Smooth muscle cell (in vitro differentiated cells): ENCODE results near the gene DUOX2. TPM values are rescaled to one million over a fixed set of nuclear protein-coding genes. Genes with fewer than 3 reads are reported as not detected.

ENCODE experiments used
- DNase-seq: peaks from one replicate; lab custom pipeline; 2025; ENCODE audit not compliant: unreplicated experiment; lab: John Stamatoyannopoulos, UW
- H2AFZ ChIP-seq: fragments of 200-600 bp; sonication (generic); 2 replicates; pipeline ENCODE4 v1.6.0; 2016; ENCODE audit warnings: antibody characterized with exemption, low read depth, mild to moderate bottlenecking
- H3F3A ChIP-seq: fragments of 200-600 bp; sonication (generic); 2 replicates; pipeline ENCODE4 v1.6.0; 2017; ENCODE audit warnings: antibody characterized with exemption, low read depth
- H3K27ac ChIP-seq: fragments of 200-600 bp; sonication (generic); 2 replicates; pipeline ENCODE4 v1.5.1; 2016; ENCODE audit warnings: low read depth, mild to moderate bottlenecking
- H3K27me3 ChIP-seq: fragments of 200-600 bp; sonication (generic); 2 replicates; pipeline ENCODE4 v1.6.1; 2016; ENCODE audit warnings: low read depth, mild to moderate bottlenecking
- H3K36me3 ChIP-seq: fragments of 200-600 bp; sonication (generic); 2 replicates; pipeline ENCODE4 v1.5.1; 2016; ENCODE audit warnings: low read depth
- H3K4me1 ChIP-seq: fragments of 200-600 bp; sonication (generic); 2 replicates; pipeline ENCODE4 v1.5.1; 2016; ENCODE audit warnings: low read depth
- H3K4me2 ChIP-seq: fragments of 200-600 bp; sonication (generic); 2 replicates; pipeline ENCODE4 v1.6.0; 2016; ENCODE audit warnings: mild to moderate bottlenecking
- H3K4me3 ChIP-seq: fragments of 200-600 bp; sonication (generic); 2 replicates; pipeline ENCODE4 v1.5.1; 2016; ENCODE audit warnings: mild to moderate bottlenecking
- H3K79me2 ChIP-seq: fragments of 200-600 bp; sonication (generic); 2 replicates; pipeline ENCODE4 v1.6.0; 2016; ENCODE audit warnings: low read depth, mild to moderate bottlenecking
- H3K9ac ChIP-seq: fragments of 200-600 bp; sonication (generic); 2 replicates; pipeline ENCODE4 v1.6.0; 2016; ENCODE audit warnings: low read depth
- H3K9me3 ChIP-seq: fragments of 200-600 bp; sonication (generic); replicated peaks from 2 replicates; pipeline ENCODE4 v1.5.1; 2016; ENCODE audit warnings: low read depth
- H4K20me1 ChIP-seq: fragments of 200-600 bp; sonication (generic); 2 replicates; pipeline ENCODE4 v1.6.0; 2016; ENCODE audit warnings: low read depth
- CTCF ChIP-seq: fragments of 200-600 bp; sonication (generic); IDR thresholded peaks from 2 replicates; pipeline ENCODE4 v1.5.1; 2017; ENCODE audit warnings: borderline replicate concordance, mild to moderate bottlenecking, antibody characterized with exemption; ENCODE audit not compliant: insufficient read depth, poor library complexity, severe bottlenecking
- whole genome bisulfite sequencing: methylation state at CpG from one replicate; pipeline ENCODE4 v1.1.7; 2016; ENCODE audit warnings: low lambda C conversion rate; 5-methylcytosine and 5-hydroxymethylcytosine counted together
- polyA plus RNA-seq: library from polyadenylated mRNA; unstranded; fragments of >200 nt; fragmentation: Nextera tagmentation; extraction: Ambion mirVana; gene quantifications from 2 replicates; pipeline ENCODE4 v1.2.1, GENCODE V29; 2016
- total RNA-seq: library from RNA; depleted of rRNA; stranded (reverse); fragments of >200 nt; gene quantifications from 2 replicates; pipeline ENCODE4 v1.2.3, GENCODE V29; 2014

DUOX2 gene
- total and polyA plus RNA-seq, 2 experiments from 2014 or later, result 0.34 to 1.4 TPM

- DNase-seq, result no peak
- H3F3A ChIP-seq, result no peaks in the 10 kb centered on the region
These were observed 5.0 kb upstream of the DUOX2 start for GRCh38 chr15:45118996-45119395.

GRCh38 chr15:45118131-45118588, 4.2 kb upstream of the DUOX2 start:
- no peaks in the 10 kb centered on the region for H3K79me2 ChIP-seq
- peaks cover 47% of the 10 kb centered on the region for H3K27me3 ChIP-seq
- no peak overlapping the region for H2AFZ ChIP-seq
- peak overlapping the region; percentile 76 for H3K4me2 ChIP-seq
- no peaks in the 10 kb centered on the region for H3K9me3 ChIP-seq
- peak; percentile 60 for DNase-seq
- H3K9ac ChIP-seq, result no peak overlapping the region
- H3F3A ChIP-seq, result no peaks in the 10 kb centered on the region
- H4K20me1 ChIP-seq, result no peaks in the 10 kb centered on the region
- WGBS, result 0% methylated on average over 14 of the region's 14 CpGs
- H3K4me1 ChIP-seq, result peaks cover 8% of the 10 kb centered on the region
- H3K36me3 ChIP-seq, result no peaks in the 10 kb centered on the region
- peak; percentile 96 for TF ChIP-seq CTCF
- no peak overlapping the region for H3K4me3 ChIP-seq
- no peak overlapping the region for H3K27ac ChIP-seq

More at GRCh38 chr15:45118996-45119395, 5.0 kb upstream of the DUOX2 start:
- Histone ChIP-seq H3K9me3 (no peaks in the 10 kb centered on the region), H2AFZ (no peak overlapping the region), H3K79me2 (no peaks in the 10 kb centered on the region), H3K27ac (no peak overlapping the region), H3K36me3 (no peaks in the 10 kb centered on the region), H3K4me2 (no peak overlapping the region), H3K4me3 (no peak overlapping the region), H3K27me3 (peaks cover 38% of the 10 kb centered on the region), H4K20me1 (no peaks in the 10 kb centered on the region), H3K9ac (no peak overlapping the region), H3K4me1 (peaks cover 6% of the 10 kb centered on the region)
- no peak for TF ChIP-seq CTCF
- 88% methylated on average over 5 of the region's 5 CpGs for WGBS

DNA sequence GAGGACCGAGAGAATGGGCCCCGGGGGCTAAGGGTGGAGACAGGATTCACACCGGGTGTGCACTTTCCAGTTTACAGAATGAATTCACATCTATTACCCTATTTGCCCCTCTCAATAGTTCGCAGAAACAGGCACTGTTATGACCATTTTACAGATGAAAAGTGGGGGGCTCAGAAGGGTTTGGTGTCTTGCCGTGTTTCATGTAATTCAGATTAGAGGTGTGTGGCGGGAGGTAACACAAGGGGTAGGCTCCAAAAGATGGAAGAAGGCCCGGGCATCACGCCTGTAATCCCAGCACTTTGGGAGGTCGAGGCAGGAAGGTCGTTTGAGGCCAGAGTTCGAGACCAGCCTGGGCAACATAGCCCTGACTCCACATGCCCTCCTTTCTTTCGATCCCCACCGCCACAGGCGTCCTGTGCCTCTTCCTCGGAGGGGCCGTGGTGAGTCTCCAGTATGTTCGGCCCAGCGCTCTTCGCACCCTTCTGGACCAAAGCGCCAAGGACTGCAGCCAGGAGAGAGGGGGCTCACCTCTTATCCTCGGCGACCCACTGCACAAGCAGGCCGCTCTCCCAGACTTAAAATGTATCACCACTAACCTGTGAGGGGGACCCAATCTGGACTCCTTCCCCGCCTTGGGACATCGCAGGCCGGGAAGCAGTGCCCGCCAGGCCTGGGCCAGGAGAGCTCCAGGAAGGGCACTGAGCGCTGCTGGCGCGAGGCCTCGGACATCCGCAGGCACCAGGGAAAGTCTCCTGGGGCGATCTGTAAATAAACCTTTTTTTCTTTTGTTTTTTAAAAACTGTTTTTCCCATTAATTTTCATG, 3.5 kb upstream of the DUOX2 start:
- no peaks in the 10 kb centered on the region for H4K20me1 ChIP-seq
- no peak overlapping the region for H3K27ac ChIP-seq
- peak overlapping the region; percentile 76 for H3K4me2 ChIP-seq
- TF ChIP-seq CTCF, result no peak
- 70% methylated on average over 32 of the region's 33 CpGs for WGBS
- no peaks in the 10 kb centered on the region for H3F3A ChIP-seq
- H3K27me3 ChIP-seq, result peaks cover 53% of the 10 kb centered on the region
- no peak overlapping the region for H2AFZ ChIP-seq
- H3K79me2 ChIP-seq, result no peaks in the 10 kb centered on the region
- no peak overlapping the region for H3K4me3 ChIP-seq
- no peaks in the 10 kb centered on the region for H3K9me3 ChIP-seq
- peaks cover 8% of the 10 kb centered on the region for H3K4me1 ChIP-seq
- DNase-seq, result no peak
- no peak overlapping the region for H3K9ac ChIP-seq
- H3K36me3 ChIP-seq, result no peaks in the 10 kb centered on the region
